GM19438 (cell line): Measurements from ENCODE around the gene FAH.

Experiments used
- ATAC-seq: cut with Tn5 transposase; IDR thresholded peaks from one replicate; pipeline ENCODE4 v1.9.1; 2021; ENCODE audit warnings: low read depth; ENCODE audit not compliant: unreplicated experiment

Gene FAH

GRCh38 chr15:80194186-80194585 is 41.4 kb downstream of the FAH start:
- ATAC-seq: no peak

GRCh38 chr15:80194914-80195313 is 42.1 kb downstream of the FAH start:
- ATAC-seq: no peak

- no peak for ATAC-seq
Measured at GRCh38 chr15:80199366-80199765, 46.6 kb downstream of the FAH start.

- no peak for ATAC-seq
Measured at GRCh38 chr15:80199869-80200268, 47.1 kb downstream of the FAH start.

GRCh38 chr15:80201256-80202015 is 48.6 kb downstream of the FAH start:
- ATAC-seq: no peak

- no peak for ATAC-seq
Measured at GRCh38 chr15:80202016-80202315, 49.2 kb downstream of the FAH start.

GRCh38 chr15:80202641-80203360 is 50.0 kb downstream of the FAH start:
- no peak for ATAC-seq

GRCh38 chr15:80203361-80203885 is 50.6 kb downstream of the FAH start:
- ATAC-seq: no peak

GRCh38 chr15:80204231-80204630 is 51.4 kb downstream of the FAH start:
- no peak for ATAC-seq

GRCh38 chr15:80207887-80208286 is 55.1 kb downstream of the FAH start:
- no peak for ATAC-seq

- no peak for ATAC-seq
Measured at GRCh38 chr15:80208758-80209734, 56.2 kb downstream of the FAH start.

GRCh38 chr15:80210611-80211573 is 58.1 kb downstream of the FAH start:
- ATAC-seq: no peak

- ATAC-seq: no peak
Measured at GRCh38 chr15:80211976-80212375, 59.2 kb downstream of the FAH start.

GRCh38 chr15:80214910-80215309 is 62.1 kb downstream of the FAH start:
- no peak for ATAC-seq

- no peak for ATAC-seq
Measured at GRCh38 chr15:80216141-80216540, 63.3 kb downstream of the FAH start.

- ATAC-seq: no peak
Measured at GRCh38 chr15:80216911-80217310, 64.1 kb downstream of the FAH start.

- ATAC-seq: no peak
Measured at GRCh38 chr15:80217327-80217900, 64.6 kb downstream of the FAH start.

- ATAC-seq: no peak
Measured at GRCh38 chr15:80219955-80220354, 67.2 kb downstream of the FAH start.

- ATAC-seq: no peak
Measured at GRCh38 chr15:80228959-80229610, 76.3 kb downstream of the FAH start.
